H9 (cell line): ENCODE measurements around the gene LGMN. TPM values are rescaled to one million over a fixed set of nuclear protein-coding genes. Genes with fewer than 3 reads are reported as not detected.
"Not testable (repeated sequence)": the region's sequence is repeated elsewhere in the genome, so short reads cannot be mapped to it uniquely, and the experiment has no call there.

Experiments used
- DNase-seq: peaks from one replicate; pipeline ENCODE4 v3.0.0-alpha.2; 2017
- H2AFZ ChIP-seq: one replicate; pipeline ENCODE4 v1.6.1; 2013; ENCODE audit warnings: mild to moderate bottlenecking, low read length, control low read depth, moderate library complexity
- H2AK5ac ChIP-seq: 2 replicates; pipeline ENCODE4 v1.6.1; 2013; ENCODE audit warnings: low read length, control low read depth, mixed read lengths; ENCODE audit not compliant: insufficient read length
- H2BK120ac ChIP-seq: one replicate; pipeline ENCODE4 v1.6.1; 2013; ENCODE audit warnings: low read depth, mild to moderate bottlenecking, low read length, control low read depth, inconsistent platforms; ENCODE audit not compliant: poor library complexity, severe bottlenecking
- H2BK12ac ChIP-seq: 2 replicates; pipeline ENCODE4 v1.6.1; 2013; ENCODE audit warnings: low read length, control low read depth, mixed read lengths, low read depth; ENCODE audit not compliant: insufficient read length
- H2BK15ac ChIP-seq: 2 replicates; pipeline ENCODE4 v1.6.1; 2013; ENCODE audit warnings: low read depth, low read length, control low read depth
- H2BK20ac ChIP-seq: one replicate; pipeline ENCODE4 v1.6.1; 2013; ENCODE audit warnings: low read depth, mild to moderate bottlenecking, low read length, control low read depth, inconsistent platforms; ENCODE audit not compliant: poor library complexity, severe bottlenecking
- H2BK5ac ChIP-seq: 2 replicates; pipeline ENCODE4 v1.6.1; 2013; ENCODE audit warnings: low read length, control low read depth, mixed read lengths; ENCODE audit not compliant: insufficient read length
- H3K14ac ChIP-seq: 2 replicates; pipeline ENCODE4 v1.6.1; 2013; ENCODE audit warnings: low read length, control low read depth; ENCODE audit not compliant: insufficient read depth
- H3K18ac ChIP-seq: 2 replicates; pipeline ENCODE4 v1.6.1; 2013; ENCODE audit warnings: low read depth, mild to moderate bottlenecking, mixed read lengths, low read length, control low read depth; ENCODE audit not compliant: insufficient read length
- H3K23ac ChIP-seq: 2 replicates; pipeline ENCODE4 v1.6.1; 2013; ENCODE audit warnings: low read length, control low read depth, mixed read lengths, low read depth; ENCODE audit not compliant: insufficient read length
- H3K23me2 ChIP-seq: 2 replicates; pipeline ENCODE4 v1.6.1; 2013; ENCODE audit warnings: low read depth, mild to moderate bottlenecking, mixed read lengths, low read length, control low read depth; ENCODE audit not compliant: insufficient read length, poor library complexity, severe bottlenecking
- H3K27ac ChIP-seq: 2 replicates; pipeline ENCODE4 v1.5.1; 2013; ENCODE audit warnings: low read length, control low read depth, mixed read lengths, low read depth; ENCODE audit not compliant: insufficient read length
- H3K27me3 ChIP-seq: 2 replicates; pipeline ENCODE4 v1.6.1; 2013; ENCODE audit warnings: low read length, control low read depth, inconsistent platforms; ENCODE audit not compliant: insufficient read depth
- H3K4ac ChIP-seq: 2 replicates; pipeline ENCODE4 v1.6.1; 2013; ENCODE audit warnings: low read depth, mild to moderate bottlenecking, control low read depth, inconsistent platforms, low read length, moderate library complexity
- H3K4me1 ChIP-seq: 2 replicates; pipeline ENCODE4 v1.6.1; 2013; ENCODE audit warnings: low read length, control low read depth, inconsistent platforms; ENCODE audit not compliant: insufficient read depth
- H3K4me2 ChIP-seq: 2 replicates; pipeline ENCODE4 v1.6.1; 2013; ENCODE audit warnings: low read length, control low read depth, mixed read lengths; ENCODE audit not compliant: insufficient read length, insufficient read depth
- H3K56ac ChIP-seq: 2 replicates; pipeline ENCODE4 v1.6.1; 2013; ENCODE audit warnings: low read depth, mild to moderate bottlenecking, mixed read lengths, low read length, control low read depth; ENCODE audit not compliant: insufficient read length
- H3K79me1 ChIP-seq: 2 replicates; pipeline ENCODE4 v1.6.1; 2013; ENCODE audit warnings: low read depth, mild to moderate bottlenecking, moderate library complexity, low read length, control low read depth, inconsistent platforms; ENCODE audit not compliant: insufficient read depth, poor library complexity, severe bottlenecking
- H3K79me2 ChIP-seq: 2 replicates; pipeline ENCODE4 v1.6.1; 2013; ENCODE audit warnings: low read length, control low read depth, inconsistent platforms; ENCODE audit not compliant: insufficient read depth
- H3K9ac ChIP-seq: 2 replicates; pipeline ENCODE4 v1.6.1; 2013; ENCODE audit warnings: low read length, control low read depth, mixed read lengths; ENCODE audit not compliant: insufficient read length; ENCODE audit errors: extremely low read depth
- H3K9me3 ChIP-seq: one replicate; pipeline ENCODE4 v1.6.1; 2013; ENCODE audit warnings: low read depth, low read length, inconsistent platforms; ENCODE audit not compliant: control insufficient read depth
- H3T11ph ChIP-seq: one replicate; pipeline ENCODE4 v1.6.1; 2013; ENCODE audit warnings: mild to moderate bottlenecking, low read length, control low read depth, inconsistent platforms
- H4K20me1 ChIP-seq: one replicate; pipeline ENCODE4 v1.6.1; 2013; ENCODE audit not compliant: control insufficient read depth, insufficient read length, insufficient read depth
- H4K5ac ChIP-seq: 2 replicates; pipeline ENCODE4 v1.6.1; 2013; ENCODE audit warnings: low read depth, mild to moderate bottlenecking, mixed read lengths, low read length, control low read depth; ENCODE audit not compliant: insufficient read length
- H4K8ac ChIP-seq: replicated peaks from 2 replicates; pipeline ENCODE4 v1.6.1; 2013; ENCODE audit warnings: low read length, control low read depth, mixed read lengths, low read depth; ENCODE audit not compliant: insufficient read length
- H4K91ac ChIP-seq: 2 replicates; pipeline ENCODE4 v1.6.1; 2013; ENCODE audit warnings: low read depth, mild to moderate bottlenecking, moderate library complexity, mixed read lengths, low read length, control low read depth; ENCODE audit not compliant: insufficient read length
- H3K27ac Mint-ChIP-seq, 3 experiments: 2 replicates in 2 of 3; 3 replicates in 1 of 3; pipeline ENCODE4 v1.8.0; 2020 to 2021; ENCODE audit warnings: mixed read lengths in 3 of 3, mild to moderate bottlenecking in 1 of 3, moderate library complexity in 1 of 3
- H3K27me3 Mint-ChIP-seq: 2 replicates; pipeline ENCODE4 v1.8.0; 2021; ENCODE audit warnings: low read depth, mild to moderate bottlenecking, moderate library complexity, mixed read lengths
- H3K36me3 Mint-ChIP-seq, 3 experiments: 2 replicates in 2 of 3; 3 replicates in 1 of 3; pipeline ENCODE4 v1.8.0; 2020 to 2021; ENCODE audit warnings: low read depth in 3 of 3, mixed read lengths in 3 of 3; ENCODE audit not compliant: insufficient read depth in 1 of 3
- H3K4me1 Mint-ChIP-seq, 2 experiments: 2 replicates each; pipeline ENCODE4 v1.8.0; 2020; ENCODE audit warnings: mixed read lengths in 2 of 2
- H3K4me3 Mint-ChIP-seq, 2 experiments: 2 replicates in 1 of 2; 3 replicates in 1 of 2; pipeline ENCODE4 v1.8.0; 2020 to 2021; ENCODE audit warnings: mild to moderate bottlenecking in 2 of 2, mixed read lengths in 2 of 2, moderate library complexity in 1 of 2
- H3K9me3 Mint-ChIP-seq, 2 experiments: 2 replicates in 1 of 2; 3 replicates in 1 of 2; pipeline ENCODE4 v1.8.0; 2020; ENCODE audit warnings: mild to moderate bottlenecking in 2 of 2, mixed read lengths in 2 of 2, moderate library complexity in 1 of 2
- CTCF ChIP-seq: fragments of 200-600 bp; sonication (generic); conservative IDR thresholded peaks from 3 replicates; pipeline ENCODE4 v1.8.0; 2021; ENCODE audit warnings: antibody characterized with exemption, mild to moderate bottlenecking
- WGBS: extraction: QIAGEN DNeasy Blood & Tissue Kit; methylation state at CpG from one replicate; pipeline ENCODE4 v1.1.7; 2013; ENCODE audit warnings: missing lambda C conversion rate, low lambda C conversion rate, mixed read lengths; ENCODE audit not compliant: insufficient read length; ENCODE audit errors: extremely low coverage; 5-methylcytosine and 5-hydroxymethylcytosine counted together
- total RNA-seq: library from RNA; stranded (reverse); gene quantifications from 2 replicates; pipeline ENCODE4 v1.2.1, GENCODE V29; 2021

Gene LGMN
- total RNA-seq, 1 experiment from 2014 or later, result 55.3 TPM

- H3K4me1 ChIP-seq, result no peaks in the 10 kb centered on the region; the same call in 1 of the 2 replicates
- Mint-ChIP-seq H3K27ac (no peak overlapping the region), H3K4me3 (no peak overlapping the region), H3K4me1 (no peaks in the 10 kb centered on the region), H3K27me3 (peaks cover 5% of the 10 kb centered on the region), H3K9me3 (no peaks in the 10 kb centered on the region; a peak in 1 of 5 replicates), H3K36me3 (no peaks in the 10 kb centered on the region)
- no peak overlapping the region for H2BK15ac ChIP-seq
- no peak for TF ChIP-seq CTCF
- no peak overlapping the region for H3K14ac ChIP-seq
- H2BK120ac ChIP-seq, result no peak overlapping the region
- no peak overlapping the region for H3K9ac ChIP-seq
- DNase-seq, result no peak
- H3K27ac ChIP-seq, result no peak overlapping the region
- H2AFZ ChIP-seq, result no peak overlapping the region
- no peak overlapping the region for H3K18ac ChIP-seq
- H3K23ac ChIP-seq, result no peak overlapping the region
- H3K56ac ChIP-seq, result no peak overlapping the region
- H2BK12ac ChIP-seq, result no peak overlapping the region
- no peaks in the 10 kb centered on the region for H3K27me3 ChIP-seq
- H2BK20ac ChIP-seq, result no peak overlapping the region
- H4K20me1 ChIP-seq, result no peaks in the 10 kb centered on the region
- H3K9me3 ChIP-seq, result no peaks in the 10 kb centered on the region
- no peak overlapping the region for H2AK5ac ChIP-seq
- H3K23me2 ChIP-seq, result no peaks in the 10 kb centered on the region
- H3K79me1 ChIP-seq, result no peaks in the 10 kb centered on the region
- H2BK5ac ChIP-seq, result no peak overlapping the region
- H4K5ac ChIP-seq, result no peak overlapping the region
- H3K79me2 ChIP-seq, result no peaks in the 10 kb centered on the region
- H3K4me2 ChIP-seq, result no peak overlapping the region
- no peak overlapping the region for H4K91ac ChIP-seq
- no peak overlapping the region for H4K8ac ChIP-seq
- no peak overlapping the region for H3K4ac ChIP-seq
- WGBS, result no CpG with 5 or more reads among the region's 7 CpGs
- no peak overlapping the region for H3T11ph ChIP-seq
Observed at GRCh38 chr14:92780444-92781232, 32.2 kb upstream of the LGMN start.

- not testable (repeated sequence) for H2BK120ac ChIP-seq, H3K27me3 ChIP-seq, H4K5ac ChIP-seq, DNase-seq, H3K79me1 ChIP-seq, H3K23me2 ChIP-seq, H3K18ac ChIP-seq, H3K27me3 Mint-ChIP-seq, H3K23ac ChIP-seq, H3K56ac ChIP-seq, H3K14ac ChIP-seq, H4K8ac ChIP-seq, H2BK5ac ChIP-seq, H2AFZ ChIP-seq, H3K9me3 Mint-ChIP-seq, H2AK5ac ChIP-seq, H3K4me3 Mint-ChIP-seq, H2BK12ac ChIP-seq, H3K4me1 Mint-ChIP-seq, H2BK15ac ChIP-seq, H3K79me2 ChIP-seq, H3T11ph ChIP-seq, H3K36me3 Mint-ChIP-seq, H4K20me1 ChIP-seq, H4K91ac ChIP-seq, H3K4me2 ChIP-seq, H2BK20ac ChIP-seq, H3K9me3 ChIP-seq, H3K27ac ChIP-seq, H3K9ac ChIP-seq, H3K4me1 ChIP-seq, H3K4ac ChIP-seq, H3K27ac Mint-ChIP-seq
- no CpG with 5 or more reads among the region's 3 CpGs for WGBS
Observed at GRCh38 chr14:92778868-92779565, 30.6 kb upstream of the LGMN start.
